Stomach (tissue), 9 donors: ENCODE results near the gene STK38L. TPM values are rescaled to one million over a fixed set of nuclear protein-coding genes. Genes with fewer than 3 reads are reported as not detected.
"Not testable (repeated sequence)": the region's sequence is repeated elsewhere in the genome, so short reads cannot be mapped to it uniquely, and the experiment has no call there.

Experiments used
- DNase-seq, 2 donors: peaks; one replicate each; pipeline versions ENCODE4 v3.0.0 to v3.0.0-alpha.2; 2013 to 2019
- H3K27ac ChIP-seq, 5 donors: fragments of 200-600 bp in 4 of 5; sonication (generic) in 4 of 5; one replicate each; pipeline ENCODE4 v1.5.1; 2013 to 2019; ENCODE audit warnings: mild to moderate bottlenecking in 1 of 5, moderate library complexity in 1 of 5
- H3K27me3 ChIP-seq, 3 donors: fragments of 200-600 bp; sonication (generic); one replicate each; pipeline ENCODE4 v1.5.1; 2017 to 2019; ENCODE audit warnings: mixed run types in 1 of 3
- H3K36me3 ChIP-seq, 4 donors: fragments of 200-600 bp; sonication (generic); 1 replicate in 3 of 4; 2 replicates in 1 of 4; pipeline ENCODE4 v1.5.1; 2016 to 2019
- H3K4me1 ChIP-seq, 4 donors: fragments of 200-600 bp; sonication (generic); one replicate each; pipeline ENCODE4 v1.5.1; 2016 to 2019
- H3K4me3 ChIP-seq, 4 donors: fragments of 200-600 bp; sonication (generic) in 3 of 4; one replicate each; pipeline ENCODE4 v1.5.1; 2016 to 2019; ENCODE audit warnings: mild to moderate bottlenecking in 1 of 4
- H3K9me3 ChIP-seq, 4 donors: fragments of 200-600 bp; sonication (generic); one replicate each; pipeline ENCODE4 v1.5.1; 2016 to 2019
- EP300 ChIP-seq: sonication (generic); formaldehyde crosslinking; IDR thresholded peaks from one replicate; pipeline ENCODE4 v1.6.1; 2017; ENCODE audit warnings: antibody characterized with exemption
- POLR2A ChIP-seq, 4 donors: fragments of 450-650 bp; IDR thresholded peaks; one replicate each; pipeline ENCODE4 v1.6.1; 2016; ENCODE audit warnings: antibody characterized with exemption in 4 of 4, control low read depth in 2 of 4, mild to moderate bottlenecking in 1 of 4, moderate library complexity in 1 of 4
- POLR2AphosphoS5 ChIP-seq, 3 donors: sonication (generic); formaldehyde crosslinking; IDR thresholded peaks; one replicate each; pipeline ENCODE4 v1.6.1; 2016; ENCODE audit warnings: antibody characterized with exemption in 3 of 3
- WGBS, 5 donors: extraction: QIAGEN DNeasy Blood & Tissue Kit in 3 of 5; methylation state at CpG; one replicate each; pipeline versions ENCODE4 v1.1.5 to v1.1.7; 2013 to 2018; 5-methylcytosine and 5-hydroxymethylcytosine counted together
- intact Hi-C: fragments of 100-400 bp; cut with DNase I; formaldehyde crosslinking; loops from one replicate; pipeline ENCODE4 v1.15.1; 2023; ENCODE audit warnings: low total_unique reads
- polyA plus RNA-seq, 3 donors: library from polyadenylated mRNA; stranded (reverse); fragments of 200-250 nt; gene quantifications; one replicate each; pipeline ENCODE4 v1.2.3, GENCODE V29; 2013
- total RNA-seq, 5 donors: library from RNA; depleted of rRNA; stranded (reverse); fragments of >200 nt; gene quantifications; one replicate each; pipeline versions ENCODE4 v1.1.0 to v1.2.3, GENCODE V29; 2014 to 2016
- TF ChIP-seq, protein P1 (sequence below), 7 experiments: fragments of 450-650 bp in 4 of 7; fragments of 200-600 bp in 3 of 7; sonication (generic) in 3 of 7; IDR thresholded peaks; one replicate each; pipeline ENCODE4 v1.5.1; 2016 to 2019; ENCODE audit warnings: antibody characterized with exemption in 7 of 7, control low read depth in 2 of 7, mild to moderate bottlenecking in 1 of 7
- donor health status: healthy with polysubstance abuse.
- donor health status: Bipolar disorder and iron deficiency.
- donor health status: healthy.

The STK38L gene
- total and polyA plus RNA-seq, 8 donors = 8.5 to 118 (median 26.5) TPM

DNA sequence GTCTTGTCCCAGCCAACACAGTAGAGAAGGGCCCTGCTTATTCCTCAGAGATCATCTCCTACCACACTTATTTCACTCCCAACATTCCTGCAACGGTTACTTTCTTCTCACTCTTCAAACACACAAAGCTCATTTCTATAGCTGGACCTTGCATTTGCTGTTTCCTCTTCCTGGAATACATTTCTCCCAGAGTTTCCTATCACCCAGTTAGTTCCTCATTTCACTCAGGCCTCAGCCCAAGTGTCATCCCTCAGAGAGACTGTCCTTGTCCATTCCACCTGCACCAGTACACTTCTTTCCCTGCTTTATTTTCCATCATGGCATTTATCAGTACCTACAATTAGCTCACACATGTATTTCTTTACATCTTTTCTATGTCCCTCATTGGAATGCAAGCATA lies 14.7 kb upstream of the STK38L start:
- 33 to 59% (median 43%) methylated on average over 1 of the region's 1 CpG for WGBS, 5 donors
- no peaks in the 10 kb centered on the region for H3K27me3 ChIP-seq
- no peaks in the 10 kb centered on the region for H3K36me3 ChIP-seq
- no peak for DNase-seq
- peaks cover 0 to 7% (median 0%) of the 10 kb centered on the region in 4 donors for H3K4me1 ChIP-seq
- no peak overlapping the region for H3K4me3 ChIP-seq
- H3K27ac ChIP-seq = no peak overlapping the region
- no peaks in the 10 kb centered on the region for H3K9me3 ChIP-seq
- intact Hi-C loops = no loop called here
- no peak for TF ChIP-seq EP300

DNA sequence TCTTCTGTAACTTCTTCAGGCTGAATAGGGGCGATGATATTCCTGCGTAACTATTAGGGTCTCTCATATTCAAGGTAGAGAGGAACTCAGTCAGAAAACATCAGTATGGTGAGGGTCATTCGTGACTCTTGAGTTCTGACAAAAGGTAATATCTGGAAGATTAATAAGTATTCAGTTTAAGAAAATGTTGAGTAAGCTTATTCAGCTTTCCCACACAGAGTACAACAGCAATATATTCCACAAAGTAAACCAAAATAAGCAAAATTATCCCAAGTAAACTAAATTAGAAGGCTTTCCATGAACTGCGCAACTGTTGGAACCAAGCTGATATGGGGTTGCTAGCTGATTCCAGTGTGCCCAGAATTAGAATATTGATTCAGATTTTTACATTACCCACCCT lies 12.7 kb upstream of the STK38L start:
- intact Hi-C loops, H3K4me3 ChIP-seq, H3K4me1 ChIP-seq, DNase-seq, H3K27me3 ChIP-seq, H3K36me3 ChIP-seq, H3K27ac ChIP-seq, H3K9me3 ChIP-seq: not testable (repeated sequence)
- 66 to 89% (median 81%) methylated on average over 4 of the region's 4 CpGs for WGBS, 5 donors

DNA sequence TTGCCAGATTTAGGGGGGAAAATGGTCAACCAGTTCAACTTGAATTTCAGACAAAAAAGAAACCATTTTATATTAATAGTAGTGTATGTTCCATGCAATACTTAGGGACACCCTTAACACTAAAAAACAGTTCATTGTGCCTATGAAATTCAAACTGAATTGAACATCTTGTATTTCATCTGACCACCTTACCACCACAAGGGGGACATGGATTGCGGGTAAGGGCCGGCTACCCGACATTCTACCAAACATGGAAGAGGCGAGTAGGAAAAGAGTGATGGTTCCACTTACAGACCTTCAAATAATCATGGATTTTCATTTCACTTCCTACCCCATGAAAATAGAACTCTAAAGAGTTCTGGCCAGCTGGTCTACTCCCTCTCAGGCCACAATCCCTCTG lies 10.3 kb upstream of the STK38L start:
- no peaks in the 10 kb centered on the region for H3K27me3 ChIP-seq
- TF ChIP-seq, protein P1, sequence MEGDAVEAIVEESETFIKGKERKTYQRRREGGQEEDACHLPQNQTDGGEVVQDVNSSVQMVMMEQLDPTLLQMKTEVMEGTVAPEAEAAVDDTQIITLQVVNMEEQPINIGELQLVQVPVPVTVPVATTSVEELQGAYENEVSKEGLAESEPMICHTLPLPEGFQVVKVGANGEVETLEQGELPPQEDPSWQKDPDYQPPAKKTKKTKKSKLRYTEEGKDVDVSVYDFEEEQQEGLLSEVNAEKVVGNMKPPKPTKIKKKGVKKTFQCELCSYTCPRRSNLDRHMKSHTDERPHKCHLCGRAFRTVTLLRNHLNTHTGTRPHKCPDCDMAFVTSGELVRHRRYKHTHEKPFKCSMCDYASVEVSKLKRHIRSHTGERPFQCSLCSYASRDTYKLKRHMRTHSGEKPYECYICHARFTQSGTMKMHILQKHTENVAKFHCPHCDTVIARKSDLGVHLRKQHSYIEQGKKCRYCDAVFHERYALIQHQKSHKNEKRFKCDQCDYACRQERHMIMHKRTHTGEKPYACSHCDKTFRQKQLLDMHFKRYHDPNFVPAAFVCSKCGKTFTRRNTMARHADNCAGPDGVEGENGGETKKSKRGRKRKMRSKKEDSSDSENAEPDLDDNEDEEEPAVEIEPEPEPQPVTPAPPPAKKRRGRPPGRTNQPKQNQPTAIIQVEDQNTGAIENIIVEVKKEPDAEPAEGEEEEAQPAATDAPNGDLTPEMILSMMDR (IDR thresholded peaks at IDR 0.05) = no peak
- no peak for TF ChIP-seq EP300
- no peak for TF ChIP-seq POLR2AphosphoS5 (IDR thresholded peaks at IDR 0.05)
- no peak for TF ChIP-seq POLR2A (IDR thresholded peaks at IDR 0.05)
- intact Hi-C loops = no loop called here
- WGBS, 5 donors = 97 to 100% (median 98%) methylated on average over 4 of the region's 4 CpGs
- no peak for DNase-seq
- H3K9me3 ChIP-seq = no peaks in the 10 kb centered on the region
- no peak overlapping the region for H3K27ac ChIP-seq
- no peak overlapping the region for H3K4me3 ChIP-seq
- H3K4me1 ChIP-seq = no peaks in the 10 kb centered on the region
- no peaks in the 10 kb centered on the region for H3K36me3 ChIP-seq

DNA sequence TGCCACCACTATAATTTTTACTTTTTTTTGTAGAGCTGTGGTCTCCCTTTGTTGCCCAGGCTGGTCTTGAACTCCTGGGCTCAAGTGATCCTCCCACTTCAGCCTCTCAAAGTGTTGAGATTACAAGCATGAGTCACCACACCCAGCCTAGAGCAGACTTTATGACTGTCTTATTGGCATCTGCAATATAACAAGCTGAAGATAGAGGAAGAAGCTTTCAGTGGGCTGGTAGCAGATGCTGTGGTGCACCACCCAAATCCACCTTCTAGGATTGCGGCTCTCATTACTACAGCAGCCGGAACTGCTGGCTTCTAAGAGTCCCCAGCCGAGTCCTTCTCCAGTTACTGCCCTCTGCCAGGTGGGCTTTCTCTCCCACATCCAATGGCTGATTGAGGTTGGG lies 7.6 kb upstream of the STK38L start:
- WGBS, 5 donors = 83 to 100% (median 93%) methylated on average over 3 of the region's 3 CpGs
- TF ChIP-seq, protein P1 (IDR thresholded peaks at IDR 0.05) = no peak
- no peak for TF ChIP-seq POLR2AphosphoS5 (IDR thresholded peaks at IDR 0.05)
- TF ChIP-seq POLR2A (IDR thresholded peaks at IDR 0.05) = no peak
- no peak for TF ChIP-seq EP300
- H3K27ac ChIP-seq = no peak overlapping the region
- no peak overlapping the region for H3K4me3 ChIP-seq
- no peak for DNase-seq
- H3K27me3 ChIP-seq = no peaks in the 10 kb centered on the region
- H3K36me3 ChIP-seq = no peaks in the 10 kb centered on the region
- H3K4me1 ChIP-seq = no peaks in the 10 kb centered on the region
- no peaks in the 10 kb centered on the region for H3K9me3 ChIP-seq
- intact Hi-C loops = no loop called here

DNA sequence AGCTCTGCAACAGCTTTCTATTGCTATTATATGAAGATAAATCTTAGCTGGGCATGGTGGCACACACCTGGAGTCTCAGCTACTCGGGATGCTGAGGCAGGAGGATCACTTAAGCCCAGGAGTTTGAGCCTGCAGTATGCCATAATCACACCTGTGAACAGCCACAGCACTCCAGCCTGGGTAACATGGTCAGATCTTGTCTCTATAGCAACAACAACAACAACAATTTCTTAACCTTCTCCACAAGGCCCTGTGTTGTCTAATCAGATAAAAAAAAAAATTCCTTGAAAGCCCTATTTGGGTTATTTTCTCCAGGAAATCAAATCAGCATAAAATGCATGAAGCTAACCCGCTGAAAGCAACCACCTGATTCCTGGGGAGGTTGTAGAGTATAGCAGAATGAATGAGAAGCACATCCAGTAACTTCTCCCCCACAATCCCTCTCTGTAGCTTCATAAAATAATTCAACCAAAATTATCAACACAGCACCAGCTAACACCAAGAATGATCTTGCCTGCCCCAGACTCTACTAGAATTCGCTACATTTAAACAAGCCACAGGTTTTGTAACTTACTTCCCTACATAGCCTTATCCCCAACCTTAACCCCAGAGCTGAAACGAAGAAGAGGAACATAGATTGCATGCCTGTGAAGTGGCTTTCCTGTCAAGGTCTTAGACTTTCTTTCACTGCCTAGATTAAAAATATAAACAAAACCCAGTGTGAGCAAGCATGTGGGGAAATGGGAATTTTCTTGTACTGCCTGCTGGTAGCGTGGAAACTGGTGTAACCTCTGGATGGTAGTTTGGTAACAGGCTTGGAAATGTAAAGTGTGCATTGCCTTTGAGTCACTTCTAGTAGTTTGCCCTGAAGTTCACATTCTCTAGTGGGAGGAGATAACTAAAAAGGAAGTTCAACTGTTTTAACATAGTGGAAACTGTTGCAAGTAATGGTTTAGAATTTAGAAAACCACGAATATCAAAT lies 6.0 kb upstream of the STK38L start:
- H3K27ac ChIP-seq = peak overlapping the region in 3 of 5 donors; percentile 1 to 57 (median 3)
- WGBS, 5 donors = 62 to 72% (median 70%) methylated on average over 6 of the region's 6 CpGs

More for the DNA sequence above, 6.0 kb upstream of the STK38L start:
- Histone ChIP-seq H3K9me3 (no peaks in the 10 kb centered on the region), H3K27me3 (no peaks in the 10 kb centered on the region), H3K4me3 (no peak overlapping the region), H3K36me3 (no peaks in the 10 kb centered on the region), H3K4me1 (no peaks in the 10 kb centered on the region)
- no peak for DNase-seq
- TF ChIP-seq POLR2AphosphoS5 (IDR thresholded peaks at IDR 0.05) (no peak), EP300 (no peak), POLR2A (IDR thresholded peaks at IDR 0.05) (no peak)
- TF ChIP-seq, protein P1 (IDR thresholded peaks at IDR 0.05) = no peak
- intact Hi-C loops = no loop called here
